Testis (tissue), 3 donors: Measurements from ENCODE around the gene CADM1. TPM values are rescaled to one million over a fixed set of nuclear protein-coding genes. Genes with fewer than 3 reads are reported as not detected.
A peak's percentile ranks its signal among the peaks of the same experiment; 100 is the strongest.

Experiments used
- DNase-seq: peaks from one replicate; pipeline ENCODE4 v3.0.0-alpha.2; 2019
- H3K27ac ChIP-seq, 2 donors: fragments of 200-600 bp; sonication (generic); one replicate each; pipeline ENCODE4 v1.5.1; 2019
- H3K27me3 ChIP-seq: fragments of 200-600 bp; sonication (generic); one replicate; pipeline ENCODE4 v1.5.1; 2019
- H3K36me3 ChIP-seq: fragments of 200-600 bp; sonication (generic); one replicate; pipeline ENCODE4 v1.5.1; 2017; ENCODE audit warnings: low read depth; ENCODE audit errors: missing control alignments
- H3K4me1 ChIP-seq: fragments of 200-600 bp; sonication (generic); one replicate; pipeline ENCODE4 v1.5.1; 2019
- H3K4me3 ChIP-seq, 2 donors: fragments of 200-600 bp; sonication (generic); one replicate each; pipeline ENCODE4 v1.5.1; 2017 to 2019
- H3K9me3 ChIP-seq: fragments of 200-600 bp; sonication (generic); one replicate; pipeline ENCODE4 v1.5.1; 2017
- POLR2A ChIP-seq: fragments of 450-650 bp; IDR thresholded peaks from one replicate; pipeline ENCODE4 v1.6.1; 2017; ENCODE audit warnings: antibody characterized with exemption, mild to moderate bottlenecking, moderate library complexity
- WGBS, 2 donors: methylation state at CpG; one replicate each; pipeline ENCODE4 v1.1.5; 2018; 5-methylcytosine and 5-hydroxymethylcytosine counted together
- intact Hi-C: fragments of 100-400 bp; cut with DNase I; formaldehyde crosslinking; loops from one replicate; pipeline ENCODE4 v1.15.1; 2023; ENCODE audit warnings: low total_unique reads
- polyA plus RNA-seq: library from polyadenylated mRNA; stranded (reverse); fragments of 350-450 nt; fragmentation: Illumina TruSeq; extraction: RNeasy Lipid Tissue Mini Kit (QIAGEN cat#74804); gene quantifications from one replicate; pipeline ENCODE4 v1.2.3, GENCODE V29; 2014; ENCODE audit warnings: low read depth, low replicate concordance; ENCODE audit not compliant: insufficient read depth
- total RNA-seq, 2 donors: library from RNA; depleted of rRNA; stranded (reverse); fragments of >200 nt; gene quantifications; one replicate each; pipeline ENCODE4 v1.2.3, GENCODE V29; 2016
- TF ChIP-seq, protein P1 (sequence below), 3 experiments: fragments of 450-650 bp in 2 of 3; fragments of 200-600 bp in 1 of 3; sonication (generic) in 1 of 3; IDR thresholded peaks; one replicate each; pipeline ENCODE4 v1.5.1; 2016 to 2019; ENCODE audit warnings: antibody characterized with exemption in 3 of 3, mild to moderate bottlenecking in 2 of 3, moderate library complexity in 1 of 3

Gene CADM1
- total and polyA plus RNA-seq, 3 donors from 2014 or later = 135 to 230 (median 216) TPM

DNA sequence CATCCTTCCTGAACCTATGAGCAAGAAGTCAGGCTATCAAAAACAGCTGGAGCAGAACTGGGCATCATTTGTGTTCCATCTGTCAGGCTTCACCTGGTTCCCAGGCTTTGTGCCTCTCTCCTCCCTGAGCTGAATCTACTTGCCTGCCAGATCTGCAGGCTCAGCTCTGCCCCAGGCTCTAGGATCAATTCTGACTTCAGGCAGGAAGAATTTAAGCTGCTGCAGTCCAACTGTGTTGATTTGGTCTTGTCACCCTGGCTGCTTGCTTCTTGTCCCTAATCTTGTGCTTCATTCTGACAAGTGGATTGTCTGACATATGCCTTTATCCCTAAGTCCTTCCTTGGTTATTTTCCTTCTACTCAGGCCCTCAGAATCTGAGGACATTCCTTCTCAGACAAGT, 31.6 kb upstream of the CADM1 start:
- Histone ChIP-seq H3K27me3 (no peaks in the 10 kb centered on the region), H3K27ac (no peak overlapping the region), H3K36me3 (no peaks in the 10 kb centered on the region), H3K4me1 (no peaks in the 10 kb centered on the region), H3K4me3 (no peak overlapping the region), H3K9me3 (no peaks in the 10 kb centered on the region)
- no peak for DNase-seq
- intact Hi-C loops = no loop called here
- TF ChIP-seq, protein P1, sequence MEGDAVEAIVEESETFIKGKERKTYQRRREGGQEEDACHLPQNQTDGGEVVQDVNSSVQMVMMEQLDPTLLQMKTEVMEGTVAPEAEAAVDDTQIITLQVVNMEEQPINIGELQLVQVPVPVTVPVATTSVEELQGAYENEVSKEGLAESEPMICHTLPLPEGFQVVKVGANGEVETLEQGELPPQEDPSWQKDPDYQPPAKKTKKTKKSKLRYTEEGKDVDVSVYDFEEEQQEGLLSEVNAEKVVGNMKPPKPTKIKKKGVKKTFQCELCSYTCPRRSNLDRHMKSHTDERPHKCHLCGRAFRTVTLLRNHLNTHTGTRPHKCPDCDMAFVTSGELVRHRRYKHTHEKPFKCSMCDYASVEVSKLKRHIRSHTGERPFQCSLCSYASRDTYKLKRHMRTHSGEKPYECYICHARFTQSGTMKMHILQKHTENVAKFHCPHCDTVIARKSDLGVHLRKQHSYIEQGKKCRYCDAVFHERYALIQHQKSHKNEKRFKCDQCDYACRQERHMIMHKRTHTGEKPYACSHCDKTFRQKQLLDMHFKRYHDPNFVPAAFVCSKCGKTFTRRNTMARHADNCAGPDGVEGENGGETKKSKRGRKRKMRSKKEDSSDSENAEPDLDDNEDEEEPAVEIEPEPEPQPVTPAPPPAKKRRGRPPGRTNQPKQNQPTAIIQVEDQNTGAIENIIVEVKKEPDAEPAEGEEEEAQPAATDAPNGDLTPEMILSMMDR (IDR thresholded peaks at IDR 0.05) = no peak
- TF ChIP-seq POLR2A = no peak

- no peak overlapping the region for H3K27ac ChIP-seq
- no peaks in the 10 kb centered on the region for H3K36me3 ChIP-seq
- H3K27me3 ChIP-seq = no peaks in the 10 kb centered on the region
- intact Hi-C loops = no loop called here
- no peak for TF ChIP-seq POLR2A
- TF ChIP-seq, protein P1 (IDR thresholded peaks at IDR 0.05) = no peak
- peak; percentile 57 for DNase-seq
- H3K4me1 ChIP-seq = no peaks in the 10 kb centered on the region
- WGBS, 2 donors = 48 to 62% methylated on average over 3 to 4 of the region's 4 CpGs
- H3K9me3 ChIP-seq = no peaks in the 10 kb centered on the region
- H3K4me3 ChIP-seq = no peak overlapping the region
Observed at GRCh38 chr11:115530752-115531151, 26.5 kb upstream of the CADM1 start.

DNA sequence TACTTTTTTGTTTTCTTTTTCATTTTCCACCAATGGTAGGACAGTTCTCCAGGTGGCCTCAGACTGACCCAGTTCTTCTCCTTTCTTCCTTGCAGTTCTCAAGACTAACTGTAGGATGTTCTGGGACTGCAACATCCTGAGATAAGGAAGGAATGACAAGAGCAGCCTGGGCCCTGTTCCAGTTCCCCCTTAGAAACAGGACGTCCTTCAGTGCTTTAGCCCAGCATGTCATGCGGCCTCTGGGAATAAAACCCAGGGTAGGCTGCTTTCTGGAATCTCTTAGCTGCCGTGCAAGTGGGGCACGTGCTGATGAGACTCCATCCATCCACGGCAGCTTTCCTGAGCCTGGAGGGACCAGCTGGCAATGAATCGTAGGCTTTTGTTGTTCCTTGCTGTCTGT, 24.0 kb upstream of the CADM1 start:
- H3K27me3 ChIP-seq = no peaks in the 10 kb centered on the region
- no peak overlapping the region for H3K27ac ChIP-seq
- H3K4me1 ChIP-seq = no peaks in the 10 kb centered on the region
- H3K9me3 ChIP-seq = no peaks in the 10 kb centered on the region
- DNase-seq = peak; percentile 91
- no peak for TF ChIP-seq POLR2A
- TF ChIP-seq, protein P1 (IDR thresholded peaks at IDR 0.05) = peak in 1 of 3 experiments; percentile 40
- WGBS, 2 donors = 39 to 44% methylated on average over 6 of the region's 6 CpGs
- H3K4me3 ChIP-seq = no peak overlapping the region
- no peaks in the 10 kb centered on the region for H3K36me3 ChIP-seq
- intact Hi-C loops = no loop called here

DNA sequence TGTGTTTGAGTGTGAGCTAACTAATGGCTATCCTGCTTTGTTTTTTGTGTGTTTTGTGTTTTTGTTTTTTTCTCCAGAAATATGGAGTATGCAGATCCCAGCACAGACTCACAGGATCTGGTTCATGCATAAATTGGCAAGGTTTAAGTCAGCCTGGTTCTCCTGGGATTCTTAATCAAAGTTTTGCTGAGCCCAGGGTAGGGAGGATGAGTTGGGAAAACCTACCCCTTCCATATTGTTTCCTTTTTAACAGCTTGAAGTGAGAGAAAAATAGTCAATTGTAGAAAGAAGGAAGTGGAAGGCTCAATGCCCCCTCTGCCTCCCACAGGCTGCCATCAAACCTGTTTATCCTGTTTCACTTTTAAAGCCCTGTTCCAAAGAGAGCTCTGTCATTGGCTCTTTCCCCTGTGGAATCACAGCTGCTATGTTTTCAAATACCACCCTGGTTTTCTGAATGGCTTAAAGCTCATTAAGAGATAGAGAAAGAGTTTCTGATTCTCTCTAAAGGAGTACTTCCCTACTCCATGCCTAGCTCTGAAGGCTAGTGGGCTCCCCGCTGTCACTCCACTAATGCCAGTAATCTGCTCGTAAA, 23.4 kb upstream of the CADM1 start:
- intact Hi-C loops = no loop called here
- WGBS, 2 donors = 75 to 88% methylated on average over 2 of the region's 2 CpGs

More for the DNA sequence above, 23.4 kb upstream of the CADM1 start:
- H3K9me3 ChIP-seq = no peaks in the 10 kb centered on the region
- H3K27ac ChIP-seq = no peak overlapping the region
- H3K4me1 ChIP-seq = no peaks in the 10 kb centered on the region
- no peaks in the 10 kb centered on the region for H3K36me3 ChIP-seq
- TF ChIP-seq, protein P1 (IDR thresholded peaks at IDR 0.05) = no peak
- no peak for TF ChIP-seq POLR2A
- no peak overlapping the region for H3K4me3 ChIP-seq
- H3K27me3 ChIP-seq = no peaks in the 10 kb centered on the region
- DNase-seq = no peak
